GM20000 (cell line): Measurements from ENCODE around the gene SPAG16.

Source experiments
- DNase-seq: peaks from one replicate; pipeline ENCODE4 v3.0.0; 2012; ENCODE audit warnings: low spot score
- TF ChIP-seq, protein P1 (sequence below): IDR thresholded peaks from 2 replicates; pipeline ENCODE4 v1.5.1; 2012; ENCODE audit warnings: mild to moderate bottlenecking, control low read depth; ENCODE audit errors: extremely low read depth, missing control alignments

The SPAG16 gene

DNA sequence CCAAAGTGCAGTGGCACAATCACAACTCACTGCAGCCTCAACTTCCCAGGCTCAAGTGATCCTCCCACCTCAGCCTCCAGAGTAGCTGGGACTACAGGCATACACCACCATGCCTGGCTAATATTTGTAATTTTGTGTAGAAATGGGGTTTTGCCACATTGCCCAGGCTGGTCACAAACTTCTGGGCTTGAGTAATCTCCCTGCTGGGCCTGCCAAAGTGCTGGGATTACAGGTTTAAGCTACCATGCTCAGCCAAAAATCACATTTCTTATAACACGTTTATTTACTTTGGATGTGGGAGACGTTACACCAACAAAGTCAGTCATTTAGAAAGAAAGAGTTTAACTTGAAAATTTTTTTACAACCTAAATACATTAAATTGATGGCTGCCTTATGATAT lies 917.6 kb downstream of the SPAG16 start:
- no peak for DNase-seq
- TF ChIP-seq, protein P1, sequence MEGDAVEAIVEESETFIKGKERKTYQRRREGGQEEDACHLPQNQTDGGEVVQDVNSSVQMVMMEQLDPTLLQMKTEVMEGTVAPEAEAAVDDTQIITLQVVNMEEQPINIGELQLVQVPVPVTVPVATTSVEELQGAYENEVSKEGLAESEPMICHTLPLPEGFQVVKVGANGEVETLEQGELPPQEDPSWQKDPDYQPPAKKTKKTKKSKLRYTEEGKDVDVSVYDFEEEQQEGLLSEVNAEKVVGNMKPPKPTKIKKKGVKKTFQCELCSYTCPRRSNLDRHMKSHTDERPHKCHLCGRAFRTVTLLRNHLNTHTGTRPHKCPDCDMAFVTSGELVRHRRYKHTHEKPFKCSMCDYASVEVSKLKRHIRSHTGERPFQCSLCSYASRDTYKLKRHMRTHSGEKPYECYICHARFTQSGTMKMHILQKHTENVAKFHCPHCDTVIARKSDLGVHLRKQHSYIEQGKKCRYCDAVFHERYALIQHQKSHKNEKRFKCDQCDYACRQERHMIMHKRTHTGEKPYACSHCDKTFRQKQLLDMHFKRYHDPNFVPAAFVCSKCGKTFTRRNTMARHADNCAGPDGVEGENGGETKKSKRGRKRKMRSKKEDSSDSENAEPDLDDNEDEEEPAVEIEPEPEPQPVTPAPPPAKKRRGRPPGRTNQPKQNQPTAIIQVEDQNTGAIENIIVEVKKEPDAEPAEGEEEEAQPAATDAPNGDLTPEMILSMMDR = no peak

DNA sequence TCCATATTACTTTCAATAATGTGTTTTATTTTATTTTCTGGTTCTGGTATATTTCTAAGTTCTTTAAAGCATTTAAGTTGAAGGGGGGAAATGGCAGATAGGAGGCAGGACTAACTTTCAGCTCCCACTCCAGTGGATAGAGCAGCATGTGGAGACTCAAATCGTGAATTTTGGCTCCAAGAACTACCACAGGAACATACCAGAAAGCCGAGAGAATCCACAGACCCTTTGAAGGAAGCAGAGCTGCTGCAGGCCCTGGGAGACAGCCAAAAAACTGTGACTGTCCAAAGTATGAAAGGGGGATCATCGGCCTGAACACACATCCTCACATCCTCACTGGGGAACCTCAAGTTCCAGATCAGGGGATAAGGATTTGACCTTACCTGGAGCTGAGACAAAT lies 919.0 kb downstream of the SPAG16 start:
- TF ChIP-seq, protein P1 = no peak
- no peak for DNase-seq

DNA sequence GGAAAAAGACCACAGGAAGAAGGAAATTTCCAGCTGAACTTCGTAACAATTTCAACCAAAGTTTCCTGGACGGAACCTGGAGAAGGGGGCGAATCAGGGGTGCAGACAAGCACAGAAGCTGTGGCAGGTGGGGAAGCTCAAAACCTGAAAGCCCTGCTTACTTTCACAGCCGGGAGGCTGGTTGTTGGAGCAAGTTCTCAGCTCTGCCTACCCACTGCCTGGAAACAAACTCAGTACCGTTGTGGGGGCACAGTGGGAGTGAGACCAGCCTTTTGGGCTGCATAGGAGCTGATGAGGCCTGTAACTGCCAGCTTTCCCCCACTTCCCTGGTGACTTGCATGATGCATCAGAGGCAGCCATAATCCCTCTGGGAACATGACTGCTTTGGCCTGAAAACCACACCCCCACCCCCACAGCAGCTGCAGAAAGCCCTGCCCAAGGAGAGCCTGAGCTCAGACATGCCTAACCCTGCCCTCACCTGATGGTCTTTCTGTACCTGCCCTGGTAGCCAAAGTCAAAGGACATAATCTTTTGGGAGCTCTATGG lies 919.6 kb downstream of the SPAG16 start:
- no peak for DNase-seq
- TF ChIP-seq, protein P1 = no peak

DNA sequence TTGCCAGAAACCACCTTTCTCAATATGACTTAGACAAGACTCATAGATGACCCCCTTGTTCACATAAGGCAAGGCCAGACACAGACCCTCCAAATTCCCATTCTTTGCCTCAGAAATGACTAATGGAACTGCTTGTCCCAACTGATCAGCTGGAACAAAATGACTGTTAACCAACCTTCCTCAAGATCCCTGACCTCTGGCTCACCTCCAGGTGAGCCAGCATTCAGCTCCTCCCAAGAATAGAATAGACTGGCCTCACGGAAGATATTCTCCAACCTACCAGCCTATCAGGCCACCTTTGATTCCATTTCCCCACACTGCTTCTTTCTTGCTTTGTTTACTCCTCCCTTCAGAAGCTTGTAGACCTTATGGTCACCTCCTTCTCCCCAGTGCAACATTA lies 930.8 kb downstream of the SPAG16 start:
- no peak for DNase-seq
- TF ChIP-seq, protein P1 = no peak

DNA sequence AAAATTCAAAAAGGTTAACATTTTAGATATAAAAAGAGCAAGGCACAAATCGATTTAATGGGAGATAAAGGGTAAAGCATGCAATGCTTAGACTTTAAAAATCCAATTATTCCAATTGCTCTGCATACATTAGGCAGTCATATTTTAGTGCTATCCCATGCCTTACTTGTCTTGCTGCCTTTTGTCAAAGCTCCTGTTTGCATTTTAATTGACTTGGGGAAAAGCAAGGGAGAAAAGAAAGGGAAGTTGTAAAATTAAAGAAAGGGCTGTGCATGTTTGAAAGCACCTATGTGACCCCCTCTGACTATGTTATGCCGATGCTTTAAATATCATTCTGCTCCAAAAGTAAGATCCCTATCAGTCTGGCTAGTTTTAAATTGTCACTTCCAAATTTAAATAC lies 932.9 kb downstream of the SPAG16 start:
- TF ChIP-seq, protein P1 = no peak
- no peak for DNase-seq

DNA sequence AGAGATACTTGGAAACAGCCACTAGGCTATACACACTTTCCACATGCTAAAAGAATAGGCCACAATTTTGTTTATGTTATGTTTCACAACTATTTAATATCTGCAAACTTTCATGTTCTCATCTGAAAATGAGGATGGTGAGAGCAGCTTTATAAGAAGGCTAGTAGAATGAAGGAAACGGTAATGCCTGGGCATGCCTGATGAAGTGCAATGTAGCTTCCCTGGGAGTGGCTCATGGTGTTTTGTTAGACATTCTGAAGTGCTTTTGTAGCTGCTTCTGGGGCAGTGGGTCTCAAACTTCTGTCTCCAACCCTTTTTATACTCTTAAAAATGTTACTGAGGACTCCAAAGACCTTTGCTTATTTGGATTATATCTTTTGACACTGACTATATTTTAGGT lies 933.3 kb downstream of the SPAG16 start:
- DNase-seq = no peak

DNA sequence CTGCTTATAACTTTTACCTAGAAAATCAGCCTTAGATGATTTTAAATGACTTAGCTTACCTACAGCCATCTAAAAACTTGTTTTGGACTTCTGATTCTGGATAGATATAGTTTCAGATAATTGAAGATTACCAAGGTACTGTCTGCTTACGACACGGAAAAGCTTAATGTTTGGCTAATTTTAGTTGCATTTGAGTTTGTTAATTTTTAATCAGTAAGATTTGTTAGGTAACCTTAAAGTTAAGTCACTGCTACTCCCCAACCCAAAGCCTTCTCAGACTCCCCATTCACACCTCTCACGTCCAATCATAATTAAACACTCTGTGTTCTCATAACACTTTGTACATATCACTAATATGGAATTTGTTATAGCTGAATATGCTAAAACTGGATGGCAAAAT lies 936.0 kb downstream of the SPAG16 start:
- TF ChIP-seq, protein P1 = no peak
- DNase-seq = no peak

More for the DNA sequence above, 933.3 kb downstream of the SPAG16 start:
- TF ChIP-seq, protein P1 = no peak
